Liver (tissue), 9 donors: ENCODE results near the gene PER1. TPM values are rescaled to one million over a fixed set of nuclear protein-coding genes. Genes with fewer than 3 reads are reported as not detected.

ENCODE experiments used
- DNase-seq: peaks from one replicate; pipeline ENCODE4 v3.0.0-alpha.2; 2017; ENCODE audit warnings: low spot score
- H3K27ac ChIP-seq, 2 donors: one replicate each; pipeline ENCODE4 v1.7.0; 2013; ENCODE audit warnings: inconsistent platforms in 2 of 2, low read length in 2 of 2, control low read depth in 1 of 2, low read depth in 1 of 2, mild to moderate bottlenecking in 1 of 2
- H3K27me3 ChIP-seq, 4 donors: one replicate each; pipeline versions ENCODE4 v1.6.1 to v1.7.0; 2013; ENCODE audit warnings: low read length in 3 of 4, inconsistent platforms in 1 of 4, mild to moderate bottlenecking in 1 of 4, moderate library complexity in 1 of 4; ENCODE audit not compliant: control insufficient read depth in 4 of 4, insufficient read depth in 4 of 4
- H3K36me3 ChIP-seq, 4 donors: one replicate each; pipeline versions ENCODE4 v1.6.1 to v1.7.0; 2013; ENCODE audit warnings: low read length in 3 of 4, mild to moderate bottlenecking in 3 of 4, low read depth in 1 of 4, moderate library complexity in 1 of 4; ENCODE audit not compliant: control insufficient read depth in 4 of 4, insufficient read depth in 3 of 4
- H3K4me1 ChIP-seq, 4 donors: one replicate each; pipeline versions ENCODE4 v1.6.1 to v1.7.0; 2013; ENCODE audit warnings: low read length in 3 of 4, mild to moderate bottlenecking in 3 of 4, moderate library complexity in 1 of 4; ENCODE audit not compliant: control insufficient read depth in 4 of 4, insufficient read depth in 4 of 4
- H3K4me3 ChIP-seq, 3 donors: one replicate each; pipeline versions ENCODE4 v1.6.1 to v1.7.0; 2013; ENCODE audit warnings: low read length in 3 of 3, control low read depth in 1 of 3, low read depth in 1 of 3, mild to moderate bottlenecking in 1 of 3
- H3K9ac ChIP-seq, 2 donors: one replicate each; pipeline ENCODE4 v1.7.0; 2013; ENCODE audit warnings: low read length in 2 of 2, mild to moderate bottlenecking in 2 of 2, moderate library complexity in 2 of 2, control low read depth in 1 of 2, low read depth in 1 of 2
- H3K9me3 ChIP-seq, 4 donors: one replicate each; pipeline versions ENCODE4 v1.6.1 to v1.7.0; 2013; ENCODE audit warnings: low read length in 3 of 4; ENCODE audit not compliant: control insufficient read depth in 4 of 4
- ATF3 ChIP-seq: IDR thresholded peaks from 2 replicates; pipeline ENCODE4 v1.6.1; 2016; ENCODE audit warnings: antibody characterized with exemption
- CTCF ChIP-seq: fragments of 150-350 bp; IDR thresholded peaks from 2 replicates; pipeline ENCODE4 v1.5.1; 2017; ENCODE audit warnings: improper control_type of control experiment, low read depth, low read length; ENCODE audit not compliant: missing input control
- FOXA1 ChIP-seq: IDR thresholded peaks from 2 replicates; pipeline ENCODE4 v1.6.1; 2016; ENCODE audit warnings: antibody characterized with exemption
- FOXA2 ChIP-seq: IDR thresholded peaks from 2 replicates; pipeline ENCODE4 v1.6.1; 2016; ENCODE audit warnings: antibody characterized with exemption
- GABPA ChIP-seq, 2 donors: IDR thresholded peaks in 1 of 2; conservative IDR thresholded peaks in 1 of 2; 2 replicates each; pipeline ENCODE4 v1.6.1; 2016; ENCODE audit warnings: antibody characterized with exemption in 2 of 2, mild to moderate bottlenecking in 1 of 2, moderate library complexity in 1 of 2
- HNF4A ChIP-seq, 2 donors: conservative IDR thresholded peaks; 2 replicates each; pipeline ENCODE4 v1.6.1; 2016; ENCODE audit warnings: antibody characterized with exemption in 2 of 2, mild to moderate bottlenecking in 2 of 2
- HNF4G ChIP-seq: IDR thresholded peaks from 2 replicates; pipeline ENCODE4 v1.6.1; 2016; ENCODE audit warnings: antibody characterized with exemption
- JUND ChIP-seq, 2 donors: IDR thresholded peaks; 2 replicates each; pipeline ENCODE4 v1.6.1; 2016; ENCODE audit warnings: antibody characterized with exemption in 2 of 2
- NR2F2 ChIP-seq: IDR thresholded peaks from 2 replicates; pipeline ENCODE4 v1.6.1; 2016; ENCODE audit warnings: antibody characterized with exemption
- RAD21 ChIP-seq, 2 donors: IDR thresholded peaks; 2 replicates each; pipeline ENCODE4 v1.6.1; 2016; ENCODE audit warnings: antibody characterized with exemption in 2 of 2, mild to moderate bottlenecking in 2 of 2
- REST ChIP-seq: IDR thresholded peaks from 2 replicates; pipeline ENCODE4 v1.6.1; 2016; ENCODE audit warnings: antibody characterized with exemption, mild to moderate bottlenecking
- RXRA ChIP-seq, 2 donors: IDR thresholded peaks; 2 replicates each; pipeline ENCODE4 v1.6.1; 2017 to 2018; ENCODE audit warnings: antibody characterized with exemption in 2 of 2, mild to moderate bottlenecking in 1 of 2
- SP1 ChIP-seq: IDR thresholded peaks from 2 replicates; pipeline ENCODE4 v1.6.1; 2018; ENCODE audit warnings: antibody characterized with exemption, mild to moderate bottlenecking
- TAF1 ChIP-seq: conservative IDR thresholded peaks from 2 replicates; pipeline ENCODE4 v1.6.1; 2016; ENCODE audit warnings: antibody characterized with exemption, mild to moderate bottlenecking
- YY1 ChIP-seq: IDR thresholded peaks from 2 replicates; pipeline ENCODE4 v1.6.1; 2016; ENCODE audit warnings: antibody characterized with exemption, mild to moderate bottlenecking
- ZBTB33 ChIP-seq: IDR thresholded peaks from 2 replicates; pipeline ENCODE4 v1.6.1; 2016; ENCODE audit warnings: antibody characterized with exemption
- WGBS: extraction: QIAGEN DNeasy Blood & Tissue Kit; methylation state at CpG from one replicate; pipeline ENCODE4 v1.1.7; 2013; 5-methylcytosine and 5-hydroxymethylcytosine counted together
- polyA plus RNA-seq, 2 donors: library from polyadenylated mRNA; stranded (reverse) in 1 of 2; unstranded in 1 of 2; fragments of 200-250 nt in 1 of 2; fragments of >200 nt in 1 of 2; fragmentation: Nextera tagmentation in 1 of 2; extraction: Ambion mirVana in 1 of 2; gene quantifications; one replicate each; pipeline versions ENCODE4 v1.2.1 to v1.2.3, GENCODE V29; 2013 to 2015
- total RNA-seq, 2 donors: library from RNA; depleted of rRNA; stranded (reverse); fragments of >200 nt; gene quantifications; one replicate each; pipeline ENCODE4 v1.2.3, GENCODE V29; 2014
- donor health status: healthy.
- donor health status: healthy.
- donor health status: healthy.
- donor health status: healthy.
- donor health status: healthy.

PER1 gene
- total and polyA plus RNA-seq, 4 donors, result 10.1 to 71.6 (median 29.7) TPM

GRCh38 chr17:8176998-8177731 lies 25.0 kb upstream of the PER1 start (continued):
- TF ChIP-seq SP1, result no peak
- TF ChIP-seq FOXA2, result no peak
- TF ChIP-seq FOXA1, result no peak

GRCh38 chr17:8176197-8176940 lies 24.2 kb upstream of the PER1 start, which contains the start of gene TMEM107:
TSS of gene TMEM107 (minus strand) at chr17:8176380. CDS start at chr17:8176286, 94 bp downstream.
- no peaks in the 10 kb centered on the region for H3K9me3 ChIP-seq
- peak within 1 kb of the TSS; percentile 63 to 78 (median 71) for H3K4me3 ChIP-seq
- no peaks in the 10 kb centered on the region for H3K27me3 ChIP-seq
- peak within 1 kb of the TSS; percentile 65 to 78 for H3K27ac ChIP-seq
- H3K9ac ChIP-seq, result peak within 1 kb of the TSS; percentile 42 to 90
- peaks cover 2 to 31% (median 19%) of the 10 kb centered on the region in 4 donors for H3K4me1 ChIP-seq
- peak; percentile 87 for DNase-seq
- TF ChIP-seq FOXA1 (no peak), RXRA (IDR thresholded peaks at IDR 0.05) (no peak), CTCF (no peak), YY1 (no peak), RAD21 (IDR thresholded peaks at IDR 0.05) (no peak), JUND (IDR thresholded peaks at IDR 0.05) (no peak), ATF3 (no peak), HNF4A (conservative IDR thresholded peaks at IDR 0.05) (no peak), SP1 (no peak), GABPA (IDR thresholded peaks at IDR 0.05 in 1 of 2, conservative IDR thresholded peaks at IDR 0.05 in 1 of 2) (no peak), HNF4G (no peak), FOXA2 (no peak), REST (no peak), ZBTB33 (peak; percentile 98), TAF1 (no peak), NR2F2 (peak; percentile 39)
- no peaks in the 10 kb centered on the region for H3K36me3 ChIP-seq
- 7% methylated on average over 56 of the region's 56 CpGs for WGBS
